ENCODE measurements around the gene GTPBP3.

GTPBP3 gene

DNA sequence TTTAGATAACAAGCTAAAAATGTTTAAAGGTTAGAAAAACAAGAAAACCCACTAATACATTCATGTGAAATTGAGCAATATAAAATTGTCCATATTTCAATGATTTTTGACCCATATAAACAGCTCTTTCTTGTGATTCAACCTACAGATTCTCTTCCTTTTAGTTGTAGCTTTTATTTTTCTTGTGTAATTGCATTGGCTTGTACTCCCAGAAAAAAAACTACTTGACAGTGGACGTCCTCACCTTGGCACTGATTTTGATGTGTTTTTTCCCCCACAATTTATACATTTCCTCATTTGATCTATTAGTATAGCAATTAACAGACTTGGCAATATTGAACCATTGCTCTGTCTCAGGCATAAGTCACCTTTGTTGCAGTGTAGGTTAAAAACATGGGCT is 51.9 kb downstream of the GTPBP3 start:
- FAIRE-seq = no peak

DNA sequence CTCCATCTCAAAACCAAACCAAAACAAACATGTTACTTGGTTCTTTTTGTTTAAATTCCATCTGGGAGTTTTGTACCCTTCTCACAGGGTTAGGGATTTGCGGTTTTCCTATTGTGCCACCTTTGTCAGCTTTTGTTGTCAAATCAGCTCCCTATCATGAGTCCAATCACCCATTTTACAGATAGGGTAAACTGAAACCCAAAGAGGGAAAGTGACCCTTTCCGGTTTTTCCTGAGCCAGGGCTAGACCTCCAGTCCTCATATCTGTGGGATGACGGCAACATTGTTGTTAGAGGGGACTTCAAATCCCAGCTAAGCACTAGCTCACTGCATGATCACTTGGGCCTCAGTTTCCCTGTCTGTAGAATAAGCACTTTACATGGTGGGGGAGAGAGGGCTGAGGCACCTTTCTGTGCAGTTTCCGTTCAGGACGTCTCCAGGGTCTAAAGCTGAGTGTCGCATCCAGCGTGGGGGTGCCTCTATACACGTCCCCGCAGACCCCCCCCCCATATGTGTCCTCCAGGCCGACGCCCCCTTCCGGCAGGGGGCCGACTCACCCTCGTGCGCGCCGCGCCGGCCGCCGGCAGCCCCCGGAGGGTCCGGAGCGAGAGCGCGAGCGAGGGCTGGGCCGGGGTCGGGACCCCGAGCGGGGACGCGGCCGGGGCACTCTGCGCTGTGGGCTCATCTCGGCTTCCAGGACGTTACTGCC is 52.8 kb downstream of the GTPBP3 start:
- no peak for FAIRE-seq

DNA sequence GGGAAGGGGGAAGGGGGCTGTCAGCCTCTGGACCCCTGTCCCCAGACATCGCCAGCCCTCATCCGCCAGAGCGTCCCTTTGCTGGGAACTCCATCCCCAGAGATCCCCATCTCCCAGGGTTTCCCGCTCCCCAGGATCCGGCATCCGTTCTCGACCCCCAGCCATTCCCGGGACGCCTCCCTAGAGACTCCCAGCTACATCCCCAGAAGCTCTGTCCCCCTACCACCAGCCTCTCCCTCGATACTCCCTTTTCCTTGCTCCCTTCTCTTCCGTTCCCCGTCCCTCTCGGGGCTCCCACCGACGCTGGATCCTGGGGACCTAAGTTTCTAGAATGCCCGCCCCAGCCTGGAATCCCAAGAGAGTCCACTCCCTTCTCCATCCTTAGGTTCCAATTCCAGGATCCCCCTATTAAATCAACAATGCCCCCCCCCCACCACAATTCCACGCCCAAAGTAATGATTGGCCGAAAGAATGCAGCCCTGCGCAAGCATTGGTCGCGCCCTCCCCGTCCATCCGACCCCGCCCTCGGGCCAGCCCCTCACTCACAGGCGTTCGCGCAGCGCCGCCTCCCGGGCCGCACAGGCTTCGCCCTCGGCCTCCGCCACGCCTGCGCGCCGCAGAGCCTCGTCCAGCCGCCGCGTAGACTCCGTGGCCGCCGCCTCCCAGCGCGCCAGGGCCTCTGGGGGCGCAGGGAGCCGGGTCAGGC is 53.5 kb downstream of the GTPBP3 start:
- no peak for FAIRE-seq

DNA sequence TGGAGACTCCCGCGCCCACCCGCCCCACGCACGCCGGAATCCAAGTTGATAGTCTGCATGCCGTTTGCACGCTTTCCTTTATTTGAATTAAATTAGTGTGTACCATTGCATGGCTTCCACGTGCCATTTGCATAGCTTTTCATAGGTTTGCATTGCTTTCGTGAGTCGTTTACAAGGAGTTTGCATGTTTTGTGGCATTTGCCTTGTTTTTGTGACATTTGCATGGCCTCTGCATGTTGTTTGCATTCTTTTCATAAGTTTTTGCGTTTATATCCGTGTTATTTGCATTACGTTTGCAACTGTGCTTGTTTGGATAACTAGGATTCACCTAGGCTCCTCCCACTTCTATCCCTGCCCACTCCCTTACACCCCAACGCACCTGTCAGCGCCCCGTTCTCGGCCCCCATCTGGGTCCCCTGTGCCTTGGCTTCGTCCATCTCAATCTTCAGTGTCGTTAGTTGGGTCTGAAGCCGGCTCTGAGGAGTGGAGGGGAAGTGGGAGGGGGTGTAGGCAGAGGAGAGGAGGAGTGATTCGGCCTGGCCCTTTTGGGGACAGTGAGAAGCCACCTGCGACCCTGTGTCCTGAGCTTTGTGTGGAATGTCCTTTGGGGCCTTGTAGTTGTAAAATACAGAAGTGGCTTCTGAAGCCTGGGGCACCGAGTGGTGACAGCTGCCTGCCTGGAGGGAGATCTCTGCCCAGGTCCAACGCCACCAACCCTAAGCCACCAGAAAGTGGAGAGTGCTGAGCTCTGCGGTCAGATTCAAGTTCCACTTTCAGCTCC is 54.2 kb downstream of the GTPBP3 start:
- no peak for FAIRE-seq

All from TTC549 (cell line).